HEK293T (cell line): ENCODE results near the gene G6PC3.

ENCODE experiments used
- CTCF ChIA-PET: fragments of 350-600 bp; formaldehyde crosslinking; extraction: SDS; loops from one replicate; lab custom pipeline; 2021; ENCODE audit warnings: antibody characterized with exemption, inconsistent platforms; lab: Yijun Ruan, JAX
- POLR2A ChIA-PET: fragments of 350-600 bp; formaldehyde crosslinking; extraction: SDS; loops from one replicate; lab custom pipeline; 2020; ENCODE audit warnings: antibody characterized with exemption, inconsistent platforms; lab: Yijun Ruan, JAX
- DNase-seq: peaks from one replicate; pipeline ENCODE4 v3.0.0; 2012; ENCODE audit warnings: mixed read lengths; ENCODE audit errors: extremely low spot score
- ARNT ChIP-seq: fragments of 450-650 bp; IDR thresholded peaks from 2 replicates; pipeline ENCODE4 v1.6.1; 2017; ENCODE audit warnings: mild to moderate bottlenecking
- BHLHE40 ChIP-seq: fragments of 450-650 bp; IDR thresholded peaks from 2 replicates; pipeline ENCODE4 v1.6.1; 2016; ENCODE audit warnings: mild to moderate bottlenecking, moderate library complexity, borderline replicate concordance
- CTBP1 ChIP-seq: fragments of 450-650 bp; IDR thresholded peaks from 2 replicates; pipeline ENCODE4 v1.6.1; 2016; ENCODE audit warnings: borderline replicate concordance
- ELF4 ChIP-seq: fragments of 450-650 bp; IDR thresholded peaks from 2 replicates; pipeline ENCODE4 v1.6.1; 2017; ENCODE audit warnings: antibody characterized with exemption
- FOXA1 ChIP-seq: fragments of 450-650 bp; IDR thresholded peaks from 2 replicates; pipeline ENCODE4 v1.6.1; 2016; ENCODE audit warnings: mild to moderate bottlenecking
- FOXK2 ChIP-seq: fragments of 450-650 bp; IDR thresholded peaks from 2 replicates; pipeline ENCODE4 v1.6.1; 2016; ENCODE audit warnings: mild to moderate bottlenecking
- HDGF ChIP-seq: fragments of 450-650 bp; IDR thresholded peaks from 2 replicates; pipeline ENCODE4 v1.6.1; 2017; ENCODE audit warnings: antibody characterized with exemption, borderline replicate concordance
- L3MBTL2 ChIP-seq: fragments of 450-650 bp; conservative IDR thresholded peaks from 2 replicates; pipeline ENCODE4 v1.6.1; 2016; ENCODE audit warnings: mild to moderate bottlenecking
- NFRKB ChIP-seq: fragments of 450-650 bp; IDR thresholded peaks from 2 replicates; pipeline ENCODE4 v1.6.1; 2016; ENCODE audit warnings: mild to moderate bottlenecking, moderate library complexity
- SUZ12 ChIP-seq: fragments of 450-650 bp; IDR thresholded peaks from 2 replicates; pipeline ENCODE4 v1.6.1; 2016; ENCODE audit warnings: mild to moderate bottlenecking
- ZNF384 ChIP-seq: fragments of 450-650 bp; IDR thresholded peaks from 2 replicates; pipeline ENCODE4 v1.6.1; 2016
- TF ChIP-seq, protein P1 (sequence below): fragments of 450-650 bp; IDR thresholded peaks from 2 replicates; pipeline ENCODE4 v1.6.1; 2016

G6PC3 gene

DNA sequence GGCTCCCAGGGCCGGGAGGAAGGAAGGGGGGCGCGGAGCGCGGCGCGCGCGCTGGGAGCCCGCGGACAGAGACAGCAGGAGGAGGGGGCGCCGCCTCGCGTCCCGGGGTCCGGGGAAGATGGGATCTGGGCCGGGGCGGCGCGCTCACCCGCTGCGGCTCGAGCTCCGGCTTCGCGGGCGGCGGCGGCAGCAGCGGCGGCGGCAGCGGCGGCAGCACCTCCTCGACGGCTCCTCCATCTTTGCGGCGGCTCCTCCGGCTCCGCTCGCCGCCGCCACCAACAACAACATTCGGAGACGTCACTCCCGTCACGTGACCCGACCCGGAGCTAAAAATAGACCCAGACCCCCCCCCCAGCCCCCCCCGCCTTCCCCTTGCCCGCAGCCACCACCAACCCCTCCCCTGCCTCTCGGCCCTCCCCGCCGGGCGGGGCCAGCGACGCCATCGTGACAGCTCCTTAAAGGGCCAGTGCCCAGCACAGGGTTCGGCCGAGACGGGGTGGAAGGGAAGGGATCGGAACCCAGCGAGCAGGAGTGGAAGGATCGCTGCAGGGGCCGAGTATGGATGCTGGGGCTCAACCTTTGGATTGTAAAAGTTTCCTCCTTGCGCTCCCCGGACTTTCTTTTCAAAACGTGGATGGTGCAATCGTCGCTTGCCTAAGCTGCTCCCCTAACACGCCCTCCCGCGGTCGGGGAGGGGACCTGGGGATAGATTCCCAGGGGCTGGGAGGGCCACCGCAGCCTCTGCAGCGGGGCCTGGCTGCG is 53.0 kb downstream of the G6PC3 start, which contains the start of gene HDAC5:
HDAC5 (minus strand) TSS at position 286 of the 762 bp plus-strand sequence. CDS start 6,126 bp downstream, outside the sequence.
- POLR2A ChIA-PET = interaction anchor here (0.6 to 3.2 kb wide), 22 partner anchors 8 to 203 kb away, joined by 3 to 20 read pairs (median 4); partner anchors contain the start of genes ATXN7L3, G6PC3, LSM12 and SLC25A39
- CTCF ChIA-PET = interaction anchor here (0.5 to 2.3 kb wide), 11 partner anchors 8 to 584 kb away, joined by 3 to 11 read pairs (median 4); partner anchors contain the start of gene HROB
- peak; percentile 95 for DNase-seq
- TF ChIP-seq SUZ12 (no peak), ZNF384 (no peak), CTBP1 (peak; percentile 33; the same call in 1 of the 2 replicates), ELF4 (no peak), FOXA1 (no peak), FOXK2 (no peak), ARNT (no peak), BHLHE40 (no peak), L3MBTL2 (no peak), NFRKB (no peak)
- TF ChIP-seq, protein P1, sequence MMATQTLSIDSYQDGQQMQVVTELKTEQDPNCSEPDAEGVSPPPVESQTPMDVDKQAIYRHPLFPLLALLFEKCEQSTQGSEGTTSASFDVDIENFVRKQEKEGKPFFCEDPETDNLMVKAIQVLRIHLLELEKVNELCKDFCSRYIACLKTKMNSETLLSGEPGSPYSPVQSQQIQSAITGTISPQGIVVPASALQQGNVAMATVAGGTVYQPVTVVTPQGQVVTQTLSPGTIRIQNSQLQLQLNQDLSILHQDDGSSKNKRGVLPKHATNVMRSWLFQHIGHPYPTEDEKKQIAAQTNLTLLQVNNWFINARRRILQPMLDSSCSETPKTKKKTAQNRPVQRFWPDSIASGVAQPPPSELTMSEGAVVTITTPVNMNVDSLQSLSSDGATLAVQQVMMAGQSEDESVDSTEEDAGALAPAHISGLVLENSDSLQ = peak; percentile 32; the same call in 1 of the 2 replicates

DNA sequence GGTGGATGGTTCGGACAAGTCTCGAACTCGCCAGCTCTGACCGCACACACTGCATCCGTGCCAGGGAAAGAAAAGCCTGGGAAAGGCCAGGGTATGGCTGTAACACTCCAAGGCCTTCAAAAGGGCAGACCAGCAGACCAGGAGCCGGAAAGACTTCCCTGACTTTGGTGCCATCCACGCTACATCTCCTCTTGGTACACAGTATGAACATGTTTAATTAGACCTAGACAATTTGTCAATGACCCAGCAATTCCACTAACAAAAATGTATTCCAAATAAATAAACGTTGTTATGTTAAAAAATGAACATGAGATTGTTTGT is 53.5 kb downstream of the G6PC3 start:
- TF ChIP-seq FOXK2 = no peak
- no peak for TF ChIP-seq SUZ12
- no peak for TF ChIP-seq HDGF
- no peak for TF ChIP-seq FOXA1
- TF ChIP-seq, protein P1 = no peak
- no peak for TF ChIP-seq ZNF384
- TF ChIP-seq NFRKB = no peak
- no peak for TF ChIP-seq L3MBTL2
- TF ChIP-seq CTBP1 = no peak
- no peak for TF ChIP-seq ELF4
- no peak for TF ChIP-seq BHLHE40
- TF ChIP-seq ARNT = no peak
- CTCF ChIA-PET = interaction anchor here (0.9 to 2.3 kb wide), 4 partner anchors 8 to 14 kb away, joined by 4 to 11 read pairs (median 5); no protein-coding TSS in a partner anchor
- DNase-seq = no peak
- POLR2A ChIA-PET = interaction anchor here (0.7 to 3.2 kb wide), 20 partner anchors 8 to 203 kb away, joined by 3 to 20 read pairs (median 6); partner anchors contain the start of genes ATXN7L3, G6PC3, LSM12 and SLC25A39
